ENCODE data around the gene SAP25.

GRCh38 chr7:100582650-100583049 lies 8.9 kb upstream of the SAP25 start:
- no peak for TF ChIP-seq CTCF (IDR thresholded peaks at IDR 0.05)
- no peak for TF ChIP-seq POLR2A (IDR thresholded peaks at IDR 0.05)
